Colonic mucosa (tissue), 4 donors: Measurements from ENCODE around the gene VAV2. TPM values are rescaled to one million over a fixed set of nuclear protein-coding genes. Genes with fewer than 3 reads are reported as not detected.

ENCODE experiments used
- DNase-seq: peaks from one replicate; pipeline ENCODE4 v3.0.0-alpha.2; 2020
- H3K27ac ChIP-seq: fragments of 200-600 bp; one replicate; pipeline ENCODE4 v1.8.0; 2021
- H3K27me3 ChIP-seq: fragments of 200-600 bp; one replicate; pipeline ENCODE4 v1.8.0; 2021
- H3K36me3 ChIP-seq: fragments of 200-600 bp; one replicate; pipeline ENCODE4 v1.8.0; 2021
- H3K4me1 ChIP-seq: fragments of 200-600 bp; one replicate; pipeline ENCODE4 v1.8.0; 2021; ENCODE audit warnings: mild to moderate bottlenecking
- H3K4me3 ChIP-seq: fragments of 200-600 bp; one replicate; pipeline ENCODE4 v1.8.0; 2021
- H3K9ac ChIP-seq, 2 donors: one replicate each; pipeline ENCODE4 v1.7.0; 2013; ENCODE audit warnings: control low read depth in 2 of 2, low read depth in 2 of 2, low read length in 2 of 2
- H3K9me3 ChIP-seq: fragments of 200-600 bp; one replicate; pipeline ENCODE4 v1.8.0; 2021
- CTCF ChIP-seq: fragments of 200-600 bp; IDR thresholded peaks from one replicate; pipeline ENCODE4 v1.8.0; 2022; ENCODE audit warnings: antibody characterized with exemption, mild to moderate bottlenecking
- intact Hi-C: fragments of 100-400 bp; cut with DNase I; formaldehyde crosslinking; loops from one replicate; pipeline ENCODE4 v1.14.1; 2022
- total RNA-seq, 2 donors: library from RNA; stranded (reverse); fragmentation: NEBNext Ultra II Directional in 1 of 2; extraction: Animal tissue kit (Norgen Biotek cat#: 25700) in 1 of 2; gene quantifications; one replicate each; pipeline ENCODE4 v1.2.1, GENCODE V29; 2021
- donor health status: healthy.
- donor health status: DM: no; HTN: no; CAD: no.
- donor health status: DM: no; HTN: no; CAD: no.

Gene VAV2
- total RNA-seq, 2 donors from 2014 or later, result 30.7 to 45.1 TPM

DNA sequence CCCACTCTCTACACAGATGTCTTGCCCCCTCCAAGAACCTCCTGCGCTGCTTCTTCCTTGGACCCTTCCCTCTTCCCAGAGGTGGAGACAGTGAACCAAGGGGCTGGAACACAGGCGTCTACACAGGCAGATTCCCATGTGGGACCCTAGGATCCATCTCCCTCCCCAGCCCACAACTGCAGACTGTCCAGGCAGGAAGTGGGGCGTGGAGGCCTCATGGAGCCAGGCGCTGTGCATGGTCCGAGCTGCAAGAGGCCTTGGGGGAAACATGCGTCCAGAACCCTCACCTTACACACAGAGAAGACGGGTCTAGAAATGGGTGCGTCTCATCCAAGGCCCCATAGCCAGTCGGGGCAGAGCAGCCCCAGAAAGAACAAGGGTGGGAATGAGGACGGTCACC lies 117.5 kb downstream of the VAV2 start:
- Histone ChIP-seq H3K4me3 (no peak overlapping the region), H3K27ac (no peak overlapping the region), H3K36me3 (no peaks in the 10 kb centered on the region), H3K27me3 (no peaks in the 10 kb centered on the region), H3K9me3 (no peaks in the 10 kb centered on the region), H3K9ac (no peak overlapping the region), H3K4me1 (no peaks in the 10 kb centered on the region)
- DNase-seq, result no peak
- intact Hi-C loops, result no loop called here
- no peak for TF ChIP-seq CTCF

DNA sequence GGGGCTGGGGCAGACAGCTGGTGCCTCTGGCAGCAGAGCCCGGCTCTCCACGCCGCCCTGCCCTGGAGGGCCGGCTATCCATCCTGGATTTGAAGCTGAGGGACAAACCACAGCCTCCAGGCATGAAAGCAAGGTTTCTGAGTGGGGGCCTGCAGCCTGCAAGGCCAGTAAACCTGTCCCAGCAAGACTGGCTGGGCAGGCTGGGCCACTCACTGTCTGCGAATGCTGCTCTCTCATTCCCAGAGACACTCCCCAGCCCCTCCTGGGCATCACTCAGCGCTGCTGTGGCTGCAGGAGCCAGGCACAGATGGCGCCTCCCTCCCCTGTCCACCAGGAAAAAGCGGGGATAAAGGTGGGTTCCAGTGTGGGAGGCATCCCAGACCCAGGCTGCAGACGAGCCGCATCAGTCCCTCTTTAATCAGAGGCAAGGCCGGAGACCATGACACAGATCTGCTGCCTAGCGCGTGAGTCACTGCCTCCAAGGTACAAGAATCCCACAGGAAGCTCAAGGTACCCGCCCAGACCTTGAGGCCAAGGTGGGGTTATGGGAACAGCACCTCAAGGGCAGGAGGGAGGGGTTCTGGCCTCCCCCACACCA lies 118.0 kb downstream of the VAV2 start:
- Histone ChIP-seq H3K9ac (no peak overlapping the region), H3K4me3 (no peak overlapping the region), H3K27me3 (no peaks in the 10 kb centered on the region), H3K4me1 (no peaks in the 10 kb centered on the region), H3K36me3 (no peaks in the 10 kb centered on the region), H3K27ac (no peak overlapping the region), H3K9me3 (no peaks in the 10 kb centered on the region)
- no peak for DNase-seq
- intact Hi-C loops, result no loop called here
- no peak for TF ChIP-seq CTCF

DNA sequence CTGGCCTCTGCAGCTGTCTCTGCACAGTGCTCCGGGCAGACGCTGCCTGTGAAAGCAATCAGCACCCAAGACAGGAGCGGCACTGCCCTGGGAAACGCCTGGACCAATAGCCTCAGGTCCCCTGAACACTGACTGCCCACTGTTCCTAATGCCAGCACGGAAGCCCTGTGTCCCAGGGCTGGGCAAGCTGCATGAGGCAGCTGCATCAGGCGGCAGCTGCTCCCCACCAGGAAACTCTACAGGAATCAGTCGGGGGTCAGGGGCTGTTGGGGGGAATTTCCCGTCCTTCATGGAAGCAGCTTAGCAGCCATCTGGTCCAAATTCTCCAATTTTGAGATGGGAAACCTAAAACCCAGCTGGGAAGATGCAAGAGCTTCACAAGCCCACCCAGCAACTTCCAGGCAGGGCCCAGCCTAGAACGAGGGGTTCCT lies 118.6 kb downstream of the VAV2 start:
- Histone ChIP-seq H3K27me3 (no peaks in the 10 kb centered on the region), H3K9ac (no peak overlapping the region), H3K9me3 (no peaks in the 10 kb centered on the region), H3K4me3 (no peak overlapping the region), H3K4me1 (no peaks in the 10 kb centered on the region), H3K27ac (no peak overlapping the region), H3K36me3 (no peaks in the 10 kb centered on the region)
- TF ChIP-seq CTCF, result no peak
- intact Hi-C loops, result no loop called here
- no peak for DNase-seq

GRCh38 chr9:133873009-133873408 lies 119.1 kb downstream of the VAV2 start:
- no peak for TF ChIP-seq CTCF
- no peaks in the 10 kb centered on the region for H3K27me3 ChIP-seq
- no peak overlapping the region for H3K27ac ChIP-seq
- no peak for DNase-seq
- no peaks in the 10 kb centered on the region for H3K36me3 ChIP-seq
- no peak overlapping the region for H3K4me3 ChIP-seq
- intact Hi-C loops, result no loop called here
- H3K4me1 ChIP-seq, result no peaks in the 10 kb centered on the region
- no peaks in the 10 kb centered on the region for H3K9me3 ChIP-seq
- H3K9ac ChIP-seq, result no peak overlapping the region

GRCh38 chr9:133870598-133871595 lies 121.2 kb downstream of the VAV2 start:
- no peak for TF ChIP-seq CTCF
- intact Hi-C loops, result no loop called here
- Histone ChIP-seq H3K27me3 (no peaks in the 10 kb centered on the region), H3K9ac (no peak overlapping the region), H3K36me3 (no peaks in the 10 kb centered on the region), H3K27ac (no peak overlapping the region), H3K9me3 (no peaks in the 10 kb centered on the region), H3K4me1 (no peaks in the 10 kb centered on the region), H3K4me3 (no peak overlapping the region)
- no peak for DNase-seq
